HepG2 (cell line): ENCODE measurements around the gene SLC6A6. TPM values are rescaled to one million over a fixed set of nuclear protein-coding genes. Genes with fewer than 3 reads are reported as not detected.

ENCODE experiments used
- ADNP ChIP-seq: sonication (generic); formaldehyde crosslinking; IDR thresholded peaks from 2 replicates; pipeline ENCODE4 v1.4.0; 2020; ENCODE audit warnings: missing genetic modification reagents
- ATF4 ChIP-seq, 2 experiments: fragments of 450-650 bp in 1 of 2; sonication (generic) in 1 of 2; formaldehyde crosslinking; IDR thresholded peaks; 2 replicates each; pipeline versions ENCODE4 v1.5.0 to v1.8.0; 2020 to 2022; ENCODE audit warnings: mild to moderate bottlenecking in 1 of 2, missing genetic modification reagents in 1 of 2
- BRF2 ChIP-seq: sonication (generic); formaldehyde crosslinking; IDR thresholded peaks from 2 replicates; pipeline ENCODE4 v1.8.1; 2022; ENCODE audit warnings: mild to moderate bottlenecking, missing genetic modification reagents
- CERS6 ChIP-seq: sonication (generic); formaldehyde crosslinking; IDR thresholded peaks from 2 replicates; pipeline ENCODE4 v1.5.0; 2020; ENCODE audit warnings: missing genetic modification reagents
- CHD2 ChIP-seq: IDR thresholded peaks from 2 replicates; pipeline ENCODE4 v1.6.1; 2011; ENCODE audit warnings: low read depth, low read length, improper control_type of control experiment
- FOXC1 ChIP-seq: sonication (generic); formaldehyde crosslinking; IDR thresholded peaks from 2 replicates; pipeline ENCODE4 v1.8.0; 2022; ENCODE audit warnings: mild to moderate bottlenecking, missing genetic modification reagents, borderline replicate concordance
- FOXO4 ChIP-seq: sonication (generic); formaldehyde crosslinking; conservative IDR thresholded peaks from 2 replicates; pipeline ENCODE4 v1.8.1; 2023; ENCODE audit warnings: missing genetic modification reagents
- MBNL3 ChIP-seq: fragments of 250-450 bp; sonication (Bioruptor Pico); conservative IDR thresholded peaks from 2 replicates; pipeline ENCODE4 v1.8.0; 2022; ENCODE audit warnings: mild to moderate bottlenecking, inconsistent platforms
- MTF2 ChIP-seq: sonication (generic); formaldehyde crosslinking; IDR thresholded peaks from 2 replicates; pipeline ENCODE4 v1.5.0; 2020; ENCODE audit warnings: missing genetic modification reagents, borderline replicate concordance
- POLR2A ChIP-seq, 2 experiments: IDR thresholded peaks; 2 replicates each; pipeline ENCODE4 v1.6.1; 2011; ENCODE audit warnings: low read depth in 2 of 2, low read length in 2 of 2, mild to moderate bottlenecking in 1 of 2, moderate library complexity in 1 of 2; ENCODE audit not compliant: insufficient read depth in 1 of 2
- SKIL ChIP-seq: sonication (generic); formaldehyde crosslinking; IDR thresholded peaks from 2 replicates; pipeline ENCODE4 v1.8.0; 2022; ENCODE audit warnings: missing genetic modification reagents, mild to moderate bottlenecking, moderate library complexity, borderline replicate concordance
- SUZ12 ChIP-seq: fragments of 150-350 bp; IDR thresholded peaks from 2 replicates; pipeline ENCODE4 v1.6.1; 2014; ENCODE audit warnings: low read depth, low read length
- ZBED4 ChIP-seq: sonication (generic); formaldehyde crosslinking; IDR thresholded peaks from 2 replicates; pipeline ENCODE4 v1.4.0; 2020; ENCODE audit warnings: missing genetic modification reagents, borderline replicate concordance
- ZC3H4 ChIP-seq: sonication (generic); formaldehyde crosslinking; IDR thresholded peaks from 2 replicates; pipeline ENCODE4 v1.4.0; 2020; ENCODE audit warnings: missing genetic modification reagents, borderline replicate concordance
- ZNF138 ChIP-seq: sonication (generic); formaldehyde crosslinking; IDR thresholded peaks from 2 replicates; pipeline ENCODE4 v1.5.0; 2020; ENCODE audit warnings: mild to moderate bottlenecking, low read depth, missing genetic modification reagents
- ZNF20 ChIP-seq: sonication (generic); formaldehyde crosslinking; IDR thresholded peaks from 2 replicates; pipeline ENCODE4 v1.4.0; 2020; ENCODE audit warnings: mild to moderate bottlenecking, moderate library complexity, missing genetic modification reagents
- ZNF256 ChIP-seq: sonication (generic); formaldehyde crosslinking; conservative IDR thresholded peaks from 2 replicates; pipeline ENCODE4 v1.4.0; 2020; ENCODE audit warnings: missing genetic modification reagents
- ZNF570 ChIP-seq: sonication (generic); formaldehyde crosslinking; IDR thresholded peaks from 2 replicates; pipeline ENCODE4 v1.4.0; 2020; ENCODE audit warnings: mild to moderate bottlenecking, missing genetic modification reagents, borderline replicate concordance
- ZNF724P ChIP-seq: sonication (generic); formaldehyde crosslinking; IDR thresholded peaks from 2 replicates; pipeline ENCODE4 v1.8.0; 2022; ENCODE audit warnings: missing genetic modification reagents, borderline replicate concordance
- ZNF766 ChIP-seq: sonication (generic); formaldehyde crosslinking; IDR thresholded peaks from 2 replicates; pipeline ENCODE4 v1.5.0; 2020; ENCODE audit warnings: missing genetic modification reagents, borderline replicate concordance
- polyA plus RNA-seq, 8 experiments: library from polyadenylated mRNA; depleted of rRNA in 3 of 8; stranded (reverse) in 7 of 8; unstranded in 1 of 8; fragments of >200 nt; fragmentation: Illumina TruSeq in 4 of 8; extraction: Trizol in 4 of 8; gene quantifications; 2 replicates each; pipeline versions ENCODE4 v1.2.1 to v1.2.3, GENCODE V29; 2011 to 2016; ENCODE audit warnings: low read depth in 4 of 8, missing spikeins in 1 of 8, mixed read lengths in 1 of 8; ENCODE audit not compliant: insufficient read depth in 1 of 8
- total RNA-seq, 5 experiments: library from RNA; depleted of rRNA; stranded (reverse); fragments of >200 nt; fragmentation: Illumina TruSeq; extraction: Trizol; gene quantifications; 2 replicates each; pipeline ENCODE4 v1.2.3, GENCODE V29; 2016; ENCODE audit warnings: low read depth in 1 of 5

The SLC6A6 gene
- total and polyA plus RNA-seq, 2 of the 13 experiments (the other 11 are each of a cell fraction or from before 2014, with no cell fraction given) = 14.1 to 20.7 TPM

GRCh38 chr3:14423197-14423743 lies 20.9 kb downstream of the SLC6A6 start (continued):
- TF ChIP-seq MBNL3 (CRISPR knock-in tag) (no peak), CHD2 (no peak), POLR2A (IDR thresholded peaks at IDR 0.05; ENCODE audit: insufficient read depth in 1 of 2, low read depth in 2 of 2, low read length in 2 of 2) (no peak), FOXC1 (CRISPR knock-in tag) (no peak), FOXO4 (no peak), SUZ12 (no peak), MTF2 (no peak), ZNF724P (CRISPR knock-in tag) (no peak), ZNF570 (CRISPR knock-in tag) (no peak), ADNP (CRISPR knock-in tag) (no peak), CERS6 (CRISPR knock-in tag) (no peak), ZNF20 (no peak), ZNF766 (CRISPR knock-in tag) (no peak), BRF2 (no peak), ZNF138 (CRISPR knock-in tag) (no peak), ZC3H4 (no peak), ATF4 (CRISPR knock-in tag; IDR thresholded peaks at IDR 0.05) (0 out of 4 replicates have a peak, but pooled peaks of 1 of the 2 experiments have one; percentile 20), ZNF256 (CRISPR knock-in tag) (no peak), ZBED4 (peak; percentile 54; the same call in 1 of the 2 replicates), SKIL (CRISPR knock-in tag) (no peak)
